Measurements from ENCODE around the gene HOXD11.
A peak's percentile ranks its signal among the peaks of the same experiment; 100 is the strongest.

HOXD11 gene

GRCh38 chr2:176085861-176086771 is 21.0 kb upstream of the HOXD11 start:
- H3K4me1 Mint-ChIP-seq (ENCODE audit: low read depth): peaks cover 39% of the 10 kb centered on the region
- H3K27me3 Mint-ChIP-seq: peaks cover 100% of the 10 kb centered on the region
- H3K9me3 Mint-ChIP-seq: no peaks in the 10 kb centered on the region
- H3K27ac Mint-ChIP-seq: no peak overlapping the region
- H3K36me3 Mint-ChIP-seq (ENCODE audit: low read depth): no peaks in the 10 kb centered on the region
- intact Hi-C loops (cut with micrococcal nuclease): no loop called here
- no peak overlapping the region for H3K4me3 Mint-ChIP-seq

DNA sequence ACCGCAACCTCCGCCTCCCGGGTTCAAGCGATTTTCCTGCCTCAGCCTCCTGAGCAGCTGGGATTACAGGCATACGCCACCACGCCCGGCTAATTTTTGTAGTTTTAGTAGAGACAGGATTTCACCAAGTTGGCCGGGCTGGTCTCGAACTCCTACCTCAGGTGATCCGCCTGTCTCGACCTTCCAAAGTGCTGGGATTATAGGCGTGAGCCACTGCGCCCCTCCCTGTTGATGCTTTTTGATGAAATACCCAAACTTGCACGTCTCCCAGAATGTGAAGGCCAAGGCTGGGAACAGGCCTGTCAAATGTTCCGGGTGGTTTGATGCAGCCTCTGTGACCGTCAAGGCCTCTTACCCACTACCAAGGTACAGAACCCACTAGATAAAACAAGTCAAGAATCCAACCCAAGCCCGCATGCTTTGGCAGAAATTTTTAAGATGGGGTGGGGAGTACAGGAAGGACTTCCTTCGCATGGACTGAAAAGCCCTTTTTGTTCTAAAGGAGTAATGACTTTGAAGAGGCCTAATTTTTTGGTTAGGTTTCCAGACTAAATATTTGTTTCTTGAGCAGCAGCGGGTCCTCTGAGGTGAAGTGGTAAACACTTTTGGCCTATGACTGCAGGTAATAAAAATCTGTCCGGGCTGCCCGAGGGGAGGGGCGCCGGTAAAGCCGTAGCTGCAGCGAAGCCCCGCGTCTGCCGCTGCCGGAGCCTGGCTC is 19.6 kb upstream of the HOXD11 start:
- Mint-ChIP-seq H3K4me3 (peak overlapping the region; percentile 79), H3K27me3 (peaks cover 98% of the 10 kb centered on the region), H3K9me3 (no peaks in the 10 kb centered on the region), H3K4me1 (ENCODE audit: low read depth) (peaks cover 53% of the 10 kb centered on the region), H3K27ac (no peak overlapping the region), H3K36me3 (ENCODE audit: low read depth) (no peaks in the 10 kb centered on the region)
- intact Hi-C loops (cut with micrococcal nuclease): loop anchor here (2.0 kb wide), 1 partner anchor 721 kb away; no protein-coding TSS in a partner anchor

- Mint-ChIP-seq H3K4me1 (ENCODE audit: low read depth) (peaks cover 54% of the 10 kb centered on the region), H3K27ac (no peak overlapping the region), H3K27me3 (peaks cover 95% of the 10 kb centered on the region), H3K36me3 (ENCODE audit: low read depth) (no peaks in the 10 kb centered on the region), H3K9me3 (no peaks in the 10 kb centered on the region), H3K4me3 (peak overlapping the region; percentile 79)
- intact Hi-C loops (cut with micrococcal nuclease): loop anchor here (2.0 kb wide), 1 partner anchor 721 kb away; no protein-coding TSS in a partner anchor
These were observed 18.8 kb upstream of the HOXD11 start for GRCh38 chr2:176088048-176088936.

GRCh38 chr2:176088937-176089842 is 17.9 kb upstream of the HOXD11 start:
- intact Hi-C loops (cut with micrococcal nuclease): loop anchor here (2.0 kb wide), 1 partner anchor 722 kb away; no protein-coding TSS in a partner anchor
- H3K36me3 Mint-ChIP-seq (ENCODE audit: low read depth): no peaks in the 10 kb centered on the region
- H3K4me1 Mint-ChIP-seq (ENCODE audit: low read depth): peaks cover 59% of the 10 kb centered on the region
- no peak overlapping the region for H3K4me3 Mint-ChIP-seq
- H3K27me3 Mint-ChIP-seq: peaks cover 95% of the 10 kb centered on the region
- H3K9me3 Mint-ChIP-seq: no peaks in the 10 kb centered on the region
- no peak overlapping the region for H3K27ac Mint-ChIP-seq

- no peaks in the 10 kb centered on the region for H3K9me3 Mint-ChIP-seq
- no peaks in the 10 kb centered on the region for H3K36me3 Mint-ChIP-seq (ENCODE audit: low read depth)
These were observed 17.2 kb upstream of the HOXD11 start for GRCh38 chr2:176089843-176090395.

GRCh38 chr2:176090862-176091261 is 16.2 kb upstream of the HOXD11 start:
- Mint-ChIP-seq H3K4me3 (no peak overlapping the region), H3K9me3 (no peaks in the 10 kb centered on the region), H3K27me3 (peaks cover 95% of the 10 kb centered on the region), H3K36me3 (ENCODE audit: low read depth) (no peaks in the 10 kb centered on the region), H3K4me1 (ENCODE audit: low read depth) (peaks cover 46% of the 10 kb centered on the region), H3K27ac (no peak overlapping the region)
- intact Hi-C loops (cut with micrococcal nuclease): loop anchor here (10.0 kb wide), 1 partner anchor 86 kb away; the partner anchor contains the start of gene LNPK

More at GRCh38 chr2:176089843-176090395, 17.2 kb upstream of the HOXD11 start:
- peaks cover 95% of the 10 kb centered on the region for H3K27me3 Mint-ChIP-seq
- peaks cover 52% of the 10 kb centered on the region for H3K4me1 Mint-ChIP-seq (ENCODE audit: low read depth)
- H3K4me3 Mint-ChIP-seq: no peak overlapping the region
- no peak overlapping the region for H3K27ac Mint-ChIP-seq
- intact Hi-C loops (cut with micrococcal nuclease): loop anchor here (2.0 to 10.0 kb wide), 2 partner anchors 85 to 723 kb away; partner anchors contain the start of gene LNPK

DNA sequence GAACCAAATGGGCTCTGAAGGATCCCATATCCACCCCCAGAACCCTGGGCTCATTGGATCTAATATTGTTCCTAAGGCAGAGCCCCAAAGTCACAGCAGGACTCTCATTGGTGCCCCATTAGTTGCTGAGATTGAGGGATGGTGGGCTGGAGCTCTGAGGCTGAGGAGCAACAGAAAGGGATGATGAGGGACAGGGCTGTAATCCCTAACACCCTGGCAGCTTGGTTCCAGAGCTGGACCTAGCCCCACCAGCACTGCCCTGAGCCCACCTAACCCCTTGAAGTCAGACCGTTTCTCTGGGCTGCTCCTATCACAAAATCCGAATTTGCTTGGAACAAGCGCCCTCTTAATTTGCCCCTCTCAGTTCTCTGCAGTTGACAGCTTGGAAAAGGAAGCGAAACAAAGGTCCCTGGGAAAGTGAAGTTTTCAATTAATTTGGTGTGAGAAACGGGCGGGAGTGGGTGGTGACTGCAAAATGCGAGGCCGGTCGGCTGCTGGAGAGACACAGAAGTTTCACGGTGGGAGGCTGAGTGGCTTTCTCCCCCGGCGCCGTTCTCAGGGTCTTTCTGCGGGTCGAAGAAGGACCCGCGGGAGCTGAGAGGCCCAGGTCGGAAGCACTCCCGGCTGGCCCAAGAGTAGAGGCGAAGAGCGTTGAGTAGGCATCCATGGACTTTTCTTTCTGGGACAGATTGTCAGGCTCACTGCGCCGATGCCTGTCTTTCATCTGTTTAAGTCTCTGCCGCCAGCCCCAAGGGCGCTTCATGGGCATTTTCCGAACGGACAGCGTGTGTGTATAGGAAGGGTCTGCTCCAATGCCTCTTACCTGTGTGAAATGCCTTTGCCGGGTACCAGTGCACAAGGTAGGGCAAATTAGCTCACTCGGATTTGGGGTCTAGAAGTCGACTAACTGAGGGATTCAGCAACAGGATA is 15.5 kb upstream of the HOXD11 start:
- H3K27me3 Mint-ChIP-seq: peaks cover 94% of the 10 kb centered on the region
- peaks cover 40% of the 10 kb centered on the region for H3K4me1 Mint-ChIP-seq (ENCODE audit: low read depth)
- no peak overlapping the region for H3K27ac Mint-ChIP-seq
- H3K36me3 Mint-ChIP-seq (ENCODE audit: low read depth): no peaks in the 10 kb centered on the region
- H3K4me3 Mint-ChIP-seq: peak overlapping the region; percentile 28
- intact Hi-C loops (cut with micrococcal nuclease): loop anchor here (10.0 kb wide), 1 partner anchor 87 kb away; the partner anchor contains the start of gene LNPK
- H3K9me3 Mint-ChIP-seq: no peaks in the 10 kb centered on the region

DNA sequence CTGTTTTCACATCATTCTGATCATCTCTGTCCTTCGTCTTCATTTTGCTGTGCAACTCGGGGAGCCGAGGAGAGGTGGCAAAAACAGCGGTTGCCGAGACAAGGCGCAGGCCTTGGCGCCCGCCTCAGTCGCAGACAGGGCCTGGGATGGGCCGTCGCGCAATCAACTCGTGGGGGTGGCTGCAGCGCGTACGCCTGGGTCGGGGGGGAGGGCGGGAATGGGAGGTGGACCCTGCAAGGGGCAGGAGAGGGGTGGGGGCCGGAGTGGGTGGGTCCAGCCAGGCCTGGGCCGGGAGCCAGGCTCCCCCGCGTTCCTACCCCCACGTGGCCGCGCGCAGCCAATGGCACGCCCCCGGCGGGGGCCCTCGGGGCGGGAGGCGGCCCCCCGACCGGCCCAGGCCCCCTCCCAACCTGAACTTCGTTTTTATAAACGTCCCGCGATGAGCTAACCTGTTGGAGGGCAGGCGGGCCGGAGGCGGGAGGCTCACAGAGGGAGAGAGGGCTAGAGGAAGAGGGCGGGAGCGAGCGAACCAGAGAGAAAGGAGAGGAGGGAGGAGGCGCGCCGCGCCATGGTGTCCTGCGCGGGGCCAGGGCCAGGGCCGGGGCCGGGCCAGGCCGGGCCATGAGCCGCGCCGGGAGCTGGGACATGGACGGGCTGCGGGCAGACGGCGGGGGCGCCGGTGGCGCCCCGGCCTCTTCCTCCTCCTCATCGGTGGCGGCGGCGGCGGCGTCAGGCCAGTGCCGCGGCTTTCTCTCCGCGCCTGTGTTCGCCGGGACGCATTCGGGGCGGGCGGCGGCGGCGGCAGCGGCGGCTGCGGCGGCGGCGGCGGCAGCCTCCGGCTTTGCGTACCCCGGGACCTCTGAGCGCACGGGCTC is 14.6 kb upstream of the HOXD11 start, which contains the start of gene HOXD13:
TSS of gene HOXD13 (plus strand) at position 452 of the 875 bp plus-strand sequence. CDS start at position 622, 170 bp downstream.
- no peaks in the 10 kb centered on the region for H3K9me3 Mint-ChIP-seq
- no peak within 1 kb of the TSS for H3K27ac Mint-ChIP-seq
- intact Hi-C loops (cut with micrococcal nuclease): loop anchor here (10.0 kb wide), 1 partner anchor 88 kb away; the partner anchor contains the start of gene LNPK
- H3K4me1 Mint-ChIP-seq (ENCODE audit: low read depth): peaks cover 50% of the 10 kb centered on the region
- peaks cover 94% of the 10 kb centered on the region for H3K27me3 Mint-ChIP-seq
- H3K4me3 Mint-ChIP-seq: peak within 1 kb of the TSS; percentile 73
- no peaks in the 10 kb centered on the region for H3K36me3 Mint-ChIP-seq (ENCODE audit: low read depth)

- Mint-ChIP-seq H3K9me3 (no peaks in the 10 kb centered on the region), H3K36me3 (ENCODE audit: low read depth) (no peaks in the 10 kb centered on the region), H3K27me3 (peaks cover 94% of the 10 kb centered on the region), H3K4me3 (peak overlapping the region; percentile 73), H3K27ac (no peak overlapping the region), H3K4me1 (ENCODE audit: low read depth) (peaks cover 49% of the 10 kb centered on the region)
- intact Hi-C loops (cut with micrococcal nuclease): loop anchor here (10.0 kb wide), 1 partner anchor 89 kb away; the partner anchor contains the start of gene LNPK
These were observed 13.8 kb upstream of the HOXD11 start for GRCh38 chr2:176093145-176093897.

- Mint-ChIP-seq H3K27ac (no peak overlapping the region), H3K36me3 (ENCODE audit: low read depth) (no peaks in the 10 kb centered on the region), H3K27me3 (peaks cover 94% of the 10 kb centered on the region), H3K4me1 (ENCODE audit: low read depth) (peaks cover 46% of the 10 kb centered on the region), H3K9me3 (no peaks in the 10 kb centered on the region), H3K4me3 (no peak overlapping the region)
- intact Hi-C loops (cut with micrococcal nuclease): loop anchor here (10.0 kb wide), 1 partner anchor 89 kb away; the partner anchor contains the start of gene LNPK
These were observed 13.2 kb upstream of the HOXD11 start for GRCh38 chr2:176093898-176094249.

Data from dendritic cell treated with granulocyte-macrophage colony-stimulating factor and Interleukin-4, amounts not matched to agents 40 ng/mL and 50 ng/mL, for 4 days (primary cell).